OCI-LY1 (cell line): ENCODE data around the gene DMD.

Source experiments
- CTCF ChIP-seq: fragments of 200-600 bp; sonication (generic), shearing (Covaris generic); IDR thresholded peaks from 2 replicates; pipeline ENCODE4 v1.5.1; 2017; ENCODE audit warnings: mild to moderate bottlenecking, antibody characterized with exemption, low read length, moderate library complexity, mixed read lengths
- EZH2 ChIP-seq: fragments of 200-600 bp; sonication (generic), shearing (Covaris generic); IDR thresholded peaks from 2 replicates; pipeline ENCODE4 v1.8.0; 2017; ENCODE audit warnings: borderline replicate concordance, mixed run types, mild to moderate bottlenecking, antibody characterized with exemption, low read length, moderate library complexity, mixed read lengths

- TF ChIP-seq CTCF (no peak), EZH2 (no peak)
Observed at GRCh38 chrX:31320740-31321139, 1890.6 kb downstream of the DMD start.
